Measurements from ENCODE around the gene ERC2. TPM values are rescaled to one million over a fixed set of nuclear protein-coding genes. Genes with fewer than 3 reads are reported as not detected.
A peak's percentile ranks its signal among the peaks of the same experiment; 100 is the strongest.

The ERC2 gene
- total RNA-seq, 1 donor from 2014 or later: under 0.01 TPM

DNA sequence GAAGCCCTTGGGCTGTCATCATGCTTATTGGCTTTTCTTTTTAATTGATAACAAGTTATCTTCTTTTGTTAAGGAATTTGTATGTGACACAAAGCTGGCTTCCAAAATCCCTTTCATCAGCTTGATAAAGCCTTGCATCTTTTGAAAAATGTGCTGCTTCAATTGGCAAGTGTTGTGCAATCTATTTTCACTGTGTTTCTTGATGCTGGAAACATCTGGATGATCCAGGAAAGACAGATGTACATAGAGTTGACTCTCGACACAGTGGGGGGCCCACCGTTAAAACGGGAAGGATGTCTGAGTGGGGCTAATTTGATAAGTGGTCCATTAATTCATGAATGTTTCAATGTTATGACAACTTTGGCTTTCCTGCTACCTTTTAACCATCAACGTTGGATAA is 822.8 kb downstream of the ERC2 start:
- no peak for DNase-seq (ENCODE audit: low read depth)
- Histone ChIP-seq H3K36me3 (ENCODE audit: control insufficient read depth, insufficient read depth, low read length) (no peaks in the 10 kb centered on the region), H3K27me3 (ENCODE audit: control insufficient read depth, insufficient read depth, low read length) (no peaks in the 10 kb centered on the region), H3K4me3 (ENCODE audit: low read depth, low read length) (no peak overlapping the region)
- TF ChIP-seq, protein P1, sequence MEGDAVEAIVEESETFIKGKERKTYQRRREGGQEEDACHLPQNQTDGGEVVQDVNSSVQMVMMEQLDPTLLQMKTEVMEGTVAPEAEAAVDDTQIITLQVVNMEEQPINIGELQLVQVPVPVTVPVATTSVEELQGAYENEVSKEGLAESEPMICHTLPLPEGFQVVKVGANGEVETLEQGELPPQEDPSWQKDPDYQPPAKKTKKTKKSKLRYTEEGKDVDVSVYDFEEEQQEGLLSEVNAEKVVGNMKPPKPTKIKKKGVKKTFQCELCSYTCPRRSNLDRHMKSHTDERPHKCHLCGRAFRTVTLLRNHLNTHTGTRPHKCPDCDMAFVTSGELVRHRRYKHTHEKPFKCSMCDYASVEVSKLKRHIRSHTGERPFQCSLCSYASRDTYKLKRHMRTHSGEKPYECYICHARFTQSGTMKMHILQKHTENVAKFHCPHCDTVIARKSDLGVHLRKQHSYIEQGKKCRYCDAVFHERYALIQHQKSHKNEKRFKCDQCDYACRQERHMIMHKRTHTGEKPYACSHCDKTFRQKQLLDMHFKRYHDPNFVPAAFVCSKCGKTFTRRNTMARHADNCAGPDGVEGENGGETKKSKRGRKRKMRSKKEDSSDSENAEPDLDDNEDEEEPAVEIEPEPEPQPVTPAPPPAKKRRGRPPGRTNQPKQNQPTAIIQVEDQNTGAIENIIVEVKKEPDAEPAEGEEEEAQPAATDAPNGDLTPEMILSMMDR (IDR thresholded peaks at IDR 0.05; ENCODE audit: insufficient read depth, low read length, severe bottlenecking): no peak
- no peak for FAIRE-seq

DNA sequence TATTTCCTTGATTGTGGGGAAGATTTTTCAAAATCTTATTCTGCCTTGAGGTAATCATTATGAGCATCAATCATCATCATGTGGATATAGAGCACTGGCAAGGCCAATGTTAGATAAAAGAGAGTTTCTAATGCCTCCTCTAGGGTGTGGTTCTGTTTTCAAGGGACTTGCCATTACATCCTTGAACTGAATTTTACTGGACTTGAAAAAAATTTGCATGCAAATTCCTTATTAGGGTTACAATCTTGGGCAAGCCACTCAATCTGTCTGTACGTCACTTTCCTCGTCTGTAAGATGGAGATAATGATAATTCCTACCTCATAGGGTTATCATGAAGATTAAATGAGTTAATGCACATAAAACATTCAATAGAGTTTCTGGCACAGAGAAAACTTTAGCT is 825.0 kb downstream of the ERC2 start:
- DNase-seq (ENCODE audit: low read depth) (no peak), FAIRE-seq (no peak)
- Histone ChIP-seq H3K36me3 (ENCODE audit: control insufficient read depth, insufficient read depth, low read length) (no peaks in the 10 kb centered on the region), H3K4me3 (ENCODE audit: low read depth, low read length) (no peak overlapping the region), H3K27me3 (ENCODE audit: control insufficient read depth, insufficient read depth, low read length) (no peaks in the 10 kb centered on the region)
- TF ChIP-seq, protein P1 (IDR thresholded peaks at IDR 0.05; ENCODE audit: insufficient read depth, low read length, severe bottlenecking): no peak

DNA sequence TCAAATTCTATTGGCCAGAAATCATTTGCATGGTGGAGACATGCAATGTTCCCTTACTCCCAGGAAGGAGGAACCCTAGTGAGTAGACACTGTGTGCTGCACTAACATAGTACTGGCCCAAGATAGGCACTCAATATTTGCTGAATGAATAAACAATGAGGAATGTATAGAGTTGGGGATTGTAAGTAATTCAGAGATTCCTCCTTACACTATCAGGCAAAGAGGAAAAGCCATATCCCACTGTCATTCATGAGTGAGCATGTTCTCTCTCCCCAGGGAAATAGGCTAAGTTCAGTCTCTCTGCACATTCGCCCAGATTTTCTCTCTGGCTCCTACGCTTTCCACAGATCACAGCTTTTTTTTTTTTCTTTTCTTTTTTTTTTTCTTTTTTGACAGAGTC is 826.3 kb downstream of the ERC2 start:
- H3K4me3 ChIP-seq (ENCODE audit: low read depth, low read length): no peak overlapping the region
- no peaks in the 10 kb centered on the region for H3K36me3 ChIP-seq (ENCODE audit: control insufficient read depth, insufficient read depth, low read length)
- FAIRE-seq (no peak), DNase-seq (ENCODE audit: low read depth) (no peak)
- TF ChIP-seq, protein P1 (IDR thresholded peaks at IDR 0.05; ENCODE audit: insufficient read depth, low read length, severe bottlenecking): no peak
- H3K27me3 ChIP-seq (ENCODE audit: control insufficient read depth, insufficient read depth, low read length): no peaks in the 10 kb centered on the region

DNA sequence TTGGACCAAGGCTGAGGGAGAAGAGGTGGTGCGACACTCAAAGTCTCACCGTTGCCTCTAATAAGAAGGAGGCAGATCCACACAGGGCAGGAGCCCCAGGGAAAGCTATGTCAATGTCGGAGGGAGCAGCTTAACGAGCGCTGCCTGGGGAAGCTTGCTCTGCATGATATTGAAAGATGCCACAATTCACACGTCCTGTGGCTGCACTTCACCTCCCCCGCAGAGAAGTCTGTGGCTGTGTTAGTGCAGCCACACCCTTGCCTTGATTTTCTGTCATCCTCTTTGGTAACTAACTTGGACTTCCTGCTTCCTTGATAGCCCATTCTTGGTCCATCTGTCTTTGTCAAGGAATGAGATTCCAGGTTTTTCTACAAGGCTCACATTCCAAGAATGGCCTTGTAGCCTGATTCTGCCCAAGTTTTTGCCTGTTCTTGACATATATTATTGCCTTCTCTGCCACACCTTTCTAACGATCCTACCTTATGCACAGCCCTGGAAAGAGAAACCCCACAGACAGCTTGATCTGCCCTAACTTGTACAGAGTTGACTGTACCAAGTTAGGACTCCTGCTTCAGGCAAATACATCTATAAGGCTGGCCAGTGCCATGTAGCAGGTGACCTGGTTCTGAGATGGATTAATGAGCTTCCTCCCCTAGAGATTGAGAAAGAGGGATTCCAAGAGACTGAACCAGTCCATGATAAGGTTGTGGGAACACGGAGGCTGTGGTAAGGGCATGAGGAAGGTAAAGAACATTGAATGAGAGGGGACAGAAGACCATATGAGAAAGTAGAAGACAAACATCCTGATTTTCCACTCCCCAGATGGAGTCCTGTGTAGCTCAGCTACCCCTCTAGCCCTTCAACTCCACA is 828.1 kb downstream of the ERC2 start:
- peak; percentile 60 for FAIRE-seq
- TF ChIP-seq, protein P1 (IDR thresholded peaks at IDR 0.05; ENCODE audit: insufficient read depth, low read length, severe bottlenecking): no peak
- Histone ChIP-seq H3K4me3 (ENCODE audit: low read depth, low read length) (no peak overlapping the region), H3K27me3 (ENCODE audit: control insufficient read depth, insufficient read depth, low read length) (no peaks in the 10 kb centered on the region), H3K36me3 (ENCODE audit: control insufficient read depth, insufficient read depth, low read length) (no peaks in the 10 kb centered on the region)
- peak; percentile 81 for DNase-seq (ENCODE audit: low read depth)

DNA sequence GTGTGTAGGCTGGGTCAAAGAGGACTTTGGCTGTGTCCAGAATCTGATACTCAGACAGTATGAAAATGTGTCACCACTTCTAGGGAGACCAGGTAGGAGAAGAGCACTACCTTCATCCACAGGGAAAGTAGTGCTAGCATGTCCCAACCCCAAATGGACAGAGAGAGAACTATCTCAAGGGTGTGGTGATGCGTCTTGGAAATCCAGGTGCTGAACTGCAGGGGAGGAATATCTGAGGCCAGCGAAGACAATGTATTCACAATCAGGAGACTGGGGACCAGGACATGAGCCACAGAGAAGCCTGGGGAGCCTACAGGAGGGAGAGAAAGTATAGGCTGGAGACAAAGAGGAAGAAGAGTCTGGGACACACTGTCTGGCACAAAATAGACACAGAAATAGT is 829.1 kb downstream of the ERC2 start:
- TF ChIP-seq, protein P1 (IDR thresholded peaks at IDR 0.05; ENCODE audit: insufficient read depth, low read length, severe bottlenecking): no peak
- FAIRE-seq: no peak
- Histone ChIP-seq H3K4me3 (ENCODE audit: low read depth, low read length) (no peak overlapping the region), H3K27me3 (ENCODE audit: control insufficient read depth, insufficient read depth, low read length) (no peaks in the 10 kb centered on the region), H3K36me3 (ENCODE audit: control insufficient read depth, insufficient read depth, low read length) (no peaks in the 10 kb centered on the region)
- no peak for DNase-seq (ENCODE audit: low read depth)
